ENCODE measurements around the gene PDCD7. TPM values are rescaled to one million over a fixed set of nuclear protein-coding genes. Genes with fewer than 3 reads are reported as not detected.
"Not testable (repeated sequence)": the region's sequence is repeated elsewhere in the genome, so short reads cannot be mapped to it uniquely, and the experiment has no call there.

PDCD7 gene
- total and polyA plus RNA-seq, 5 experiments from 2014 or later: 13.1 to 44.1 (median 19.4) TPM

DNA sequence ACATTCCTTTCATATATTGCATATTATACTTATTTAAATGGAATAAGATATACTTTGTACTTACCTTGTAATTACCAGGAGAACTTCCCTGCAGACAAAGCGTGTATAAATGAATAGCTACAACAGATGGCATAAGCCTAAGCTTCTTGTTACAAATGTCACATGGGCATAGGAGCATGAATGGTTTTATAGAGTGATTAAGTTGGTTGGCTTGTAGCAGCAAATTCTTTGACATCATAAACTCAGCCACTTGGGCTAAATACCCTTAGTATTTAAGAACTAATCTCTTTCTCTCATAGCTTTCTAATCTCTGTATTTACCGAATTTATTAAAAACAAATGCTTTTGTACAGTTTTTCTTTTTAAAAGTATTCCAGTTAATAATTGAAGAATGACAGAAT, 18.5 kb downstream of the PDCD7 start, which contains the start of gene UBAP1L:
TSS of gene UBAP1L (minus strand) at position 115 of the 400 bp plus-strand sequence. CDS start 8,985 bp downstream, outside the sequence.
- DNase-seq (no peak), ATAC-seq (no peak)
- Mint-ChIP-seq H3K4me1 (peaks cover 0 to 4% (median 1%) of the 10 kb centered on the region in 4 donors), H3K4me3 (no peak within 1 kb of the TSS), H3K36me3 (peaks cover 0 to 76% (median 11%) of the 10 kb centered on the region in 3 donors), H3K27ac (no peak within 1 kb of the TSS), H3K9me3 (no peaks in the 10 kb centered on the region), H3K27me3 (no peaks in the 10 kb centered on the region)
- POLR2A ChIA-PET: no interaction called here

DNA sequence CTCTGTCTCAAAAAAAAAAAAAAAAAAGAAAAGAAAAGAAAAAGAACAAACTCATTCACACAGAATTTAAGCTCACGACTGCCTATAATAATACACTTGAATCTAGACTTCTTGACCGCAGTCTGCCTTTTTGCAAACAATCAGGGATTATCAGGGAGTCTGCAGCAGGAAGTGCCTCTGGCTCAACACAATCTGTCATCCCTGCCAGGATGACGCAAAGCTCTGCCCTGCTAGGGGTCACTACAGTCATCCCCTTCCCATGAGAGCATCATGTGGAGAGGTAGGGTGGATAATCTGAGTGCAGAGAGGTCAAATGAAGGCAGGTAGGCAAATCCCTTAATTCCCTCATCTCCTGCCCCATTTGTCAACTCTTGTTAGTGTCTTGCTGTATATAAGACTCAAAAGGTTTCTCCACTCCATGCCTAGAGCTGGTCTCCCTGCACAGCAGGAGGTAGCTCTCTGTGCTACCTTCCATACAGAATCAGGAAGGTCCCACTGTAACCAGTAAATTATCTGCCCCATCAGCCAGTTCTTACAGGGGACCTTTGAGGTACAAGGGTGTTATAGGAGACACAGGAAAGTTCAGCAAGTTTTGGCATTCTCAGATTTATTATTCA, 22.8 kb downstream of the PDCD7 start:
- H3K4me3 Mint-ChIP-seq: no peak overlapping the region
- no peak for DNase-seq
- peaks cover 0 to 65% (median 2%) of the 10 kb centered on the region in 3 donors for H3K36me3 Mint-ChIP-seq
- POLR2A ChIA-PET: interaction anchor here (0.7 kb wide), 2 partner anchors 23 to 75 kb away, joined by 3 to 6 read pairs; partner anchors contain the start of gene PDCD7
- H3K27ac Mint-ChIP-seq: peak overlapping the region in 6 of 10 donors; percentile 3 to 67 (median 26)
- peaks cover 0 to 5% (median under 1%) of the 10 kb centered on the region in 4 donors for H3K4me1 Mint-ChIP-seq
- H3K27me3 Mint-ChIP-seq: no peaks in the 10 kb centered on the region
- ATAC-seq: no peak
- no peaks in the 10 kb centered on the region for H3K9me3 Mint-ChIP-seq

DNA sequence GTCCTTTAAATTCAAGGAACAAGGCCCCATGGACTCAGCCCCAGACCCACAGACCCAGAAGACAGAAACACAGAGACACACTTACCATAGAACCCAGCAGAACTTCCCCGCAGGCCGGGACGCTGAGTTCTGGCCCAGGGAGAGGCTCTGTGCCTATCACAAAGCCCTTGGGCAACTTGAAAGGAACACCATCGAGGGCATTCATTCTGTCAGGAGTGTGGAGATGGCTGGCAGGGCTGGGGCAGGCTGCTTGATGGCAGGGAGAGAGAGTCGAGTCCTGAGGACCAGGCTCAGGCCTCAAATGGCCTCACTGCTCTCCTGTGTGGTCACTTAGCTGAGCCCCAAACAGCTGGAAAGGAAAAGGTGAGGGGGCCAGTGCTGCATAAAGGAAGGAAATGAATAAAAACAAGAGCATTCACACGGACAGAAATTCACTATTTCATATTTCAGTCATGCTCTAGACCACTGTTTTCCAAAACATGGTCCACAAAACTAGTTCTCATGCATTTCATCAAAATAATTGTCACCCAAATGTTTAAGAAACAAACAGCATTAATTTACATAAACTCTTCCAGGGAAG, 27.5 kb downstream of the PDCD7 start:
- DNase-seq (no peak), ATAC-seq (no peak)
- Mint-ChIP-seq H3K4me1 (peaks cover 4 to 8% (median 6%) of the 10 kb centered on the region in 4 donors), H3K27me3 (no peaks in the 10 kb centered on the region), H3K27ac (peak overlapping the region in 2 of 10 donors; percentile 65 to 87), H3K9me3 (no peaks in the 10 kb centered on the region), H3K36me3 (peaks cover 0 to 62% (median 10%) of the 10 kb centered on the region in 3 donors), H3K4me3 (no peak overlapping the region)
- POLR2A ChIA-PET: interaction anchor here (0.7 kb wide), 1 partner anchor 12 kb away, joined by 4 read pairs; no protein-coding TSS in a partner anchor

DNA sequence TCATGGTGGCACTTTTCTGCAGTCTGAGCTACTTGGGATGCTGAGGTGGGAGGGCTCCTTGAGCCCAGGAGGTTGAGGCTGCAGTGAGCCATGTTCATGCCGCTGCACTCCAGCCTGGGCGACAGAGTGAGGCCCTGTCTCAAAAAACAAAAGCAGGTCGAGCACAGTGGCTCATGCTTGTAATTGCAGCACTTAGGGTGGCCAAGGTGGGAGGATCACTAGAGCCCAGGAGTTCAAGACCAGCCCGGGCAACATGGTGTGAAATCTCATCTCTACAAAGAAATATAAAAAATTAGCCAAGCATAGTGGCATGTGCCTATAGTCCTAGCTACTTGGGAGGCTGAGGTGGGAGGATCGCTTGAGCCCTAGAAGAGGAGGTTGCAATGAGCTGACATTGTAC, 28.6 kb downstream of the PDCD7 start:
- Mint-ChIP-seq H3K27me3 (no peaks in the 10 kb centered on the region), H3K4me1 (peaks cover 4 to 7% (median 6%) of the 10 kb centered on the region in 4 donors), H3K36me3 (peaks cover 0 to 63% (median 10%) of the 10 kb centered on the region in 3 donors), H3K9me3 (no peaks in the 10 kb centered on the region), H3K27ac (no peak overlapping the region), H3K4me3 (no peak overlapping the region)
- ATAC-seq: no peak
- POLR2A ChIA-PET: interaction anchor here (0.7 kb wide), 1 partner anchor 739 kb away, joined by 5 read pairs; no protein-coding TSS in a partner anchor
- no peak for DNase-seq

DNA sequence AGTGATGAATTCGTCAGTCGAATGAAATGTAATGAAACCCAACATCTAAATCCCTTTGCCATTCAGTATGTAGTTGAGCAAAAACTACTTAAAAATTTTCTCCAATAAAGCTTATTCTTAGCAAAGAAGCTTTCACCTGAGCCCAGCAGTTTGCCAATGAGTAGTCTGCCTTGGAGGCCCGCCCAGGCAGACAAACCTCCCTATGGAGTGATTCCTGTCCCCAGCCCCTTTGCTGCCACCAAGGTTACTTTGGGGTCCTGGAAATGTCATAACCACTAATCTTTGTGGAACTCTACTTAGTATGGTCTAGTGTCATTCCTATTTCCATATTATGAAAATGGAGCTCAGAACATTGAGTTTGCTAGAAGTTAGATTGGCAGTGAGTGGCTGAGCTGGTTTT, 30.7 kb downstream of the PDCD7 start:
- H3K9me3 Mint-ChIP-seq: no peaks in the 10 kb centered on the region
- peaks cover 10 to 70% (median 14%) of the 10 kb centered on the region in 3 donors for H3K36me3 Mint-ChIP-seq
- POLR2A ChIA-PET: no interaction called here
- H3K4me3 Mint-ChIP-seq: no peak overlapping the region
- no peaks in the 10 kb centered on the region for H3K27me3 Mint-ChIP-seq
- ATAC-seq: no peak
- no peak overlapping the region for H3K27ac Mint-ChIP-seq
- DNase-seq: no peak
- H3K4me1 Mint-ChIP-seq: peaks cover 4 to 7% (median 5%) of the 10 kb centered on the region in 4 donors

DNA sequence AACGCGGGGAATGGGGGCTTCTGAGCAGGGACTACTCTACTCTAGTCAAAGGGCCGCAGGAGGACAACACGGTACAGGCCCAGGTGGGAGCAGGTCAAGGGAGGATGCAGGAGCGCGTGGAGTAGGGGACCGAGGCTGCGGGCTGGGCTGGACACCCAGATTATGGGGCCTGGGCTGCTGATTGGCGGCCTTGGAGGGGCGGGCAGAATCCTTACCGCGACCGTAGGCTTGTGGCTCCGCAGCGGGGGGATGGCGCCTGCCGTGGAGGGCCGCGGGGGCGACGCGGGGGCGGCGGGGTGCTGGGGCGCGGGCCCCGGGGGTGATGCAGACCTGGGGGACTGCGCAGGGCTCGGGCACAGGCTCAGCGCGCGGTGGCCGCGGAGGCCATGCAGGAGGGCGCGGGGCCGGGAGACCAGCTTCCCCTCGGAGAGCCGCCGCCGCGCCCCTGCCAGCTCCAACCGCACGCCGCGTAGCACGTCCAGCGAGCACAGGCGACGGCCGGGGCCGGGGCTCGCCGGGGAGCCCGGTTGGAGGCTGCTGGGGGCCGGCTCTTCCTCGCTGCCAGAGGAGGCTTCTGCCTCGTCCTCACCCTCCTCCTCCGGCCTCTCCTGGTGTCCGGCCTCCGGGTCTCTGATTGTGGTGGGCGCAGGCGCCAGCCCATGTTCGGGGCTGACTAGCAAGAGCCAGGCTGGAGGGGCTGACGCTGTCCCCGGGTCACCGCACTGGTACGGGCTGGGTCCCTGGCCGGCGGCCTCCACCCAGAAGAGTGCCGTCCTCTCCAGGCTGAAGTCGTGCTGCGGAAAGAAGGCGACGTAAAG, 31.5 kb downstream of the PDCD7 start:
- H3K36me3 Mint-ChIP-seq: peaks cover 10 to 71% (median 14%) of the 10 kb centered on the region in 3 donors
- ATAC-seq (no peak), DNase-seq (no peak)
- H3K27me3 Mint-ChIP-seq: no peaks in the 10 kb centered on the region
- POLR2A ChIA-PET: no interaction called here
- no peak overlapping the region for H3K4me3 Mint-ChIP-seq
- peaks cover 4 to 7% (median 5%) of the 10 kb centered on the region in 4 donors for H3K4me1 Mint-ChIP-seq
- peak overlapping the region in 3 of 10 donors; percentile 19 to 69 (median 55) for H3K27ac Mint-ChIP-seq
- no peaks in the 10 kb centered on the region for H3K9me3 Mint-ChIP-seq

DNA sequence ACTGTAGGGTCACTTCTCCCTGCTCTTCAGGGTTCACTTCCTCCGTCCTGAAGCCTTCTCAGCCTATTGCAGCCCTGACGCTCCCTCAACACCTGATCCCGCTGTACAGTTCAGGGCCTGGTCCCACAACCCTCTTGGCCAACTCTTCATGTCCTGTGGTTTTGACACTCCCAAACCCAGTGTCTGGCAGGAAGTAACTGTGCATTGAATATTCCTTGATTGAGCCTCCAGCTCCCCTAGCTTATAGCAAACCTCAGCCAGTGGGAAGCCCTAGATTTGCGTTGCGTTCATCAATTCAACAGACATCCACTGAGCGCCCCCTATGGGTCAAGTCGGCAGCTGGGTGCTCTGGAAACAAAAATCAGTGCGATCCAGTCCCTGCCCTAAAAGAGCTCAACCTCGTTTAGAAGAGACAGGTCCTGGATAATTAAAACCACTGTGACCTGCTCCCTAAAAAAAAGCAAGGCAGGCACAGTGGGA, 32.2 kb downstream of the PDCD7 start:
- H3K27me3 Mint-ChIP-seq: no peaks in the 10 kb centered on the region
- peak overlapping the region in 4 of 10 donors; percentile 17 to 69 (median 37) for H3K27ac Mint-ChIP-seq
- no peak for ATAC-seq
- peaks cover 4 to 7% (median 5%) of the 10 kb centered on the region in 4 donors for H3K4me1 Mint-ChIP-seq
- POLR2A ChIA-PET: no interaction called here
- DNase-seq: peak in 9 of 10 donors; percentile 6 to 41 (median 25)
- peaks cover 10 to 74% (median 14%) of the 10 kb centered on the region in 3 donors for H3K36me3 Mint-ChIP-seq
- no peak overlapping the region for H3K4me3 Mint-ChIP-seq
- H3K9me3 Mint-ChIP-seq: no peaks in the 10 kb centered on the region

DNA sequence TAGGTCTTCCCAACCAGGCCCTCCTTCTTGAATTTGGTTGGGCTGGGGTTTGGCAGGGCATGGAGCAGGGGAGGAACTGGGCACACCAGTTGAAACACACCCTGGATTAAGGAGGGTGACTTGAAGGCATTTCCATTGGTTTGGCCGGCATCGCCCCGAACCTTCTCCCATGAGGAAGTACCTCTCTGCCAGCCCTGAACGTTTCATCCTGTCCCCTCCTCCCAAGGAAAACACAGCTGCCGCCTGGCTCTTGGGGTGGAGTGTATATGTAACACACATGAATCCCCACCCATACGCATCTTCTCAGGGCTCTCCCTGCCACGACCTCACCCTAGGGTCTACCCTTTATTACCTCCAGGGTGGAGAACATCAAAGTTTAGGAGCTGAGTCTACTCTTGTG, 33.2 kb downstream of the PDCD7 start:
- Mint-ChIP-seq H3K36me3 (peaks cover 10 to 65% (median 14%) of the 10 kb centered on the region in 3 donors), H3K27me3 (no peaks in the 10 kb centered on the region), H3K9me3 (no peaks in the 10 kb centered on the region), H3K4me3 (no peak overlapping the region), H3K27ac (no peak overlapping the region), H3K4me1 (peaks cover 4 to 7% (median 5%) of the 10 kb centered on the region in 4 donors)
- POLR2A ChIA-PET: no interaction called here
- no peak for ATAC-seq
- DNase-seq: no peak

DNA sequence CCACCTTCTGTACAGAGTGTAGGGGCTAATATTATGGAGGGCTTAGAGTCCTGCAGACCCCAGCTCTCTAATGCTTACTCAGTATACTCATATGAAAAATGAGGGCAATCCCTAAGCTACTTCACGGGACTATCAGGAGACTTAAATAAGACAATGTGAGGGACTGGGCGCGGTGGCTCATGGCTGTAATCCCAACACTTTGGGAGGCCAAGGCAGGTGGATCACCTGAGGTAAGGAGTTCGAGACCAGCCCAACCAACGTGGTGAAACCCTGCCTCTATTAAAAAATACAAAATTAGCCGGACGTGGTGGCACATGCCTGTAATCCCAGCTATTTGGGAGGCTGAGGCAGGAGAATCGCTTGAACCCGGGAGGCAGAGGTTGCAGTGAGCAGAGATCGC, 33.8 kb downstream of the PDCD7 start:
- H3K4me3 Mint-ChIP-seq, DNase-seq, H3K27me3 Mint-ChIP-seq, ATAC-seq, H3K27ac Mint-ChIP-seq, H3K4me1 Mint-ChIP-seq, POLR2A ChIA-PET, H3K9me3 Mint-ChIP-seq: not testable (repeated sequence)
- H3K36me3 Mint-ChIP-seq: peaks cover 10 to 59% (median 14%) of the 10 kb centered on the region in 3 donors

DNA sequence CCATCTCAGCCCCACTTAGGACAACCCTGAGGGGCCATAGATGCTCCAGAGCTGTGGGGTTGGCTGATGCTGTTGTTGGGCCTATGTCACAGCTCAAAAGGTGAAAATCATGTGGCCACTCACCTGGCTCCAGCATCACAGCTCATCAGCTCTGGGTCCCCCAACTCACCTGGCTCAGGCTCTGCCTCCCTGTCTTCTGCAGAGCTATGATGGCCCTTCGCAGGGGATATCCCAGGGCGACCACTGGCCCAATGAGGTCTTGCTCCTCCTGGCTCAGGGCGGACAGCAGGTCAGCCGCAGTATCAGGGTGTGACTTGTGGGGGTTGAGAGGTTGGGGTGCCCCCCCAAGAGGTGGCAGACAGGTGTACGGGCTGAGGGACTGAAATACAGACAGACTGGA, 34.3 kb downstream of the PDCD7 start:
- peaks cover 10 to 55% (median 14%) of the 10 kb centered on the region in 3 donors for H3K36me3 Mint-ChIP-seq
- no peak overlapping the region for H3K4me3 Mint-ChIP-seq
- no peak for ATAC-seq
- POLR2A ChIA-PET: no interaction called here
- no peaks in the 10 kb centered on the region for H3K9me3 Mint-ChIP-seq
- H3K27ac Mint-ChIP-seq: no peak overlapping the region
- no peak for DNase-seq
- H3K27me3 Mint-ChIP-seq: no peaks in the 10 kb centered on the region
- H3K4me1 Mint-ChIP-seq: peaks cover 4 to 7% (median 5%) of the 10 kb centered on the region in 4 donors

DNA sequence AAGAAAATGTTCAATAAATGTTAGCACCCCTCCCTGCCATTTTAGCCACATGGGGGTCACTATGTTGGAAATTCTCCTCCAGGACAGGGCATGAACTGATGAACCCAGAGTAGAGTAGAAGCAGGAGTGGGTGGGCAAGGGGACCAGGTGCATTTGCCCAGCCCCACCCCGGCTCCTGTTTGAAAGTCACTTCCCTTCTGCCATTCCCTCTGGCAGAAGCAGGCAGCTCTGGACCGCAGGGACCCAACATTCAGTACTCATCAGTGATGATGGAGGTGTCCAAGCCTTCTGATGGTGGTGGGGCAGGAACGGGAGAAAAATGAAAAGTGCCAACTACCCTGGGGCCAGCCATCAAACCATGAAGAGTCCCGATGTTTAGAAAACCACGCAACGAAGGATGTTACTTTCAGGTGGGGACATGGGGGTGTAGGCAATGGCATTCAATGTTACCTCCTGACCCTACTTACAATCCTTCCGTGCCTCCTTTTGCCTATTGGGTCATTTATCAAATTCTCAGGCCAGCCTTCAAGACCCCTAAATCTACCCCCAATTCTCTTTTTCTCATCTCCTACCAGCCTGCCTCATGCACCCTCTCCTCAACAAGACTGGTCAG, 35.9 kb downstream of the PDCD7 start:
- Mint-ChIP-seq H3K36me3 (peaks cover 10 to 46% (median 11%) of the 10 kb centered on the region in 3 donors), H3K4me1 (peaks cover 4 to 7% (median 6%) of the 10 kb centered on the region in 4 donors)

More for the DNA sequence above, 35.9 kb downstream of the PDCD7 start:
- DNase-seq (no peak), ATAC-seq (no peak)
- Mint-ChIP-seq H3K27ac (peak overlapping the region in 2 of 10 donors; percentile 6 to 22), H3K9me3 (no peaks in the 10 kb centered on the region), H3K27me3 (no peaks in the 10 kb centered on the region), H3K4me3 (no peak overlapping the region)
- POLR2A ChIA-PET: no interaction called here
